Activated CD4-positive, alpha-beta T cell treated with anti-CD3 and anti-CD28 coated beads for 4 hours (primary cell): ENCODE results near the gene RPS4Y1.

Experiments used
- DNase-seq, 2 donors: peaks; one replicate each; pipeline ENCODE4 v3.0.0-alpha.2; 2020

Gene RPS4Y1

DNA sequence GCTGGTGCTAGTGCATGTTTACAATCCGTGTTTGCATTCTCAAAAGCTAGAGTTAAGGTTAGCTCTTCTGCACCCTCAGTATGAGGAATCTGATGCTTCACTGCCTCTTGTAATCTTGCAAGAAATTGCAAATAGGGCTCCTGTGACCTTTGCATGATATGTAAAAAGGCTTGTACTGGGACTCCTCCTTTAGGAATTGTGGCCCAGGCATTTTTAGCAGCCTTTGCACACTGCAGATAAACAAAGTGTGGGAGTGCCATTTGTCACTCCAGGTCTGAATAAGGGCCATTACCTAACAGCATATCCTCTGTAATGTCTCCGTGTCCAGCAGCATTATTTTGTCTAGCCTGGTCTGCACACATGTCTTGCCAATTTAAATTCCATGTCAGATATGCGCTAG is 44.5 kb downstream of the RPS4Y1 start:
- DNase-seq: no peak

DNA sequence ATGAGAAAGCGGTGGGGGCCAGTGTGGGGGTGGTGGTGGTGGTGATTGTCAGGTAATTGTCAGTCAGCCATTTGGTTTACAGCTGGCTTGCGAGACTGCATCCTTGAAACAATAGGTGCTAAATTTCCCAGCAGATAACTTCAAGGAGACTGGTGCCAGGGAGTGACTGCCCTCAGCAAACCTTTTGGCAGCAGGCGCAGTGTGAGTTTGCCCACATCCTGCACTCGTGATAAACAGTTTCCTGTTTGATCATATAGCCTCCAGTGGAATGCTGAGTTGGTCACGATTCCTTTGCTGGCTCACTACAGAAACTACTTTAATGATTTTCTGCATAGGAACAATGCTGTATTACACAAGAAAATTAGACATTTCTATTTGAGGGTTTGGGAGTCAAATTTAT is 46.0 kb downstream of the RPS4Y1 start:
- DNase-seq: no peak

DNA sequence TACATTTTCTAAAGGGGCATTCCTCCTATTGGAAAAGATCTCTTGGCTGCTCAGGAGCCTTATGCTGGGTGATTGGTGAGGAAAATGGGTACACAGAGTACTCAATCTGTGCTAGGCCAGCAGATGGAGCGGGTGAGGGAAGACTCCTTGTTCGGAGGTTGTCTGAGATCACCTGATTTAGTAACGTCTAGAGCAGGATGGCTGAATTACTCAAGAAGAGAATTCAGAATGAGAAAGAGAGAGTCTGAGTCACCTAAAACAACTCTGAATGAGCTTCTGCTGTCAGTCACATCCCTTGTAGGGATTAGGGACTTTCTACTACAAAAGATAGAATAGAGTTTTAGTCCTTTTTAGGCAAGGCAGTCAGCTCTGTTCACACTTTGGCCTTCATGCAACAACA is 46.6 kb downstream of the RPS4Y1 start:
- no peak for DNase-seq

DNA sequence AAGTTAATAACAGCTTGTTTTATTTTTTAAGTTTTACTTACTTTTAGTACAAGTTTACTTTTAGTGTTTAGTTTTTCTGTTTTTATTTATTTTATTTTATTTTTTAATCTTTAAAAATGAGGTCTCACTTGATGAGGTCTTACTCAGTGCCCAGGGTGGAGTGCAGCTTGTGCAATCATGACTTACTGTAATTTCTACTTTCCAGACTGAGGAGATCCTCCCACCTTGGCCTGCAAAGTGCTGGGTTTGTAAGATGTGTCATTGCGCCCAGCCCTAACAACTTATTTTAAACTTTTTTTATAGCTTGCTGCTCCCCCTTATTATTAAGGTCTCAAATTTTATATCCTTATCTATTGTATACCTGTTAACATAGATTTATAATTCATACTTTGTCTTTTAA is 52.1 kb downstream of the RPS4Y1 start:
- no peak for DNase-seq

DNA sequence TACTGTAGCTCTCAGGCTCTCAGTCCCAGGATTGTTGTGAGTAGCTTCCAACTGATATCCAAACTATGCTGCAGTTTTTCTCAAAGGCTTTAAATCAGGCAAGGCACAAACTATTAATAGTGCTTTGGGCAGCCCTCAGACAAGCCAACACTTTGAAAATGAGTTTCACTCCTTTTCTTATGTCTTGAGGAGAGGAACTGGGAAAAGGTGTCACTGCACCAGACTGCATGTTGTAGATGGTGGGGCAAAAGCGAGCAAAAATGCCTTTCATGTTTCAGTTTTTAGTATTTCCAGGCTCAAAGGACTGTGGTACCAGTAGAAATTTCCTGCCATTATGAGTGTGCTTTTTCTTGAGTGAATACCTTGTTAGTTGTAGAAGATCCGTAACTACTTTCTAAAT is 54.6 kb downstream of the RPS4Y1 start:
- no peak for DNase-seq

DNA sequence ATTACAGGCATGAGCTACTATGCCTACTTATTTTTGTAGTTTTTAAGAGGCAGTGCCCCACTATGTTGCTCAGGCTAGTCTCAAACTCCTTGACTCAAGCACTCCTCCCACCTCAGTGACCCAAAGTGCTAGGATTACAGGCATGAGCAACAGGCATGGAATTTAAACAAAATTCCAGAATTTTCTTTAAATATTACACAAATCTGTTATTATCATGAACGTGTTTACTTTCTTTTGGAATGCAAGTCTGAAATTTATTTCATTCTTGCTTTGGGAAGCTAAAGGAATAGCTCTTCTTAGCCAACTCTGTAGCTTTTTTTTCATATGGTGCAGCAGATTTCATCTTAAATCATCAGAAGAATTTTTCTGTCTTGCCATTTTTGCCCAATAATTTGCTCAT is 66.0 kb downstream of the RPS4Y1 start:
- no peak for DNase-seq

DNA sequence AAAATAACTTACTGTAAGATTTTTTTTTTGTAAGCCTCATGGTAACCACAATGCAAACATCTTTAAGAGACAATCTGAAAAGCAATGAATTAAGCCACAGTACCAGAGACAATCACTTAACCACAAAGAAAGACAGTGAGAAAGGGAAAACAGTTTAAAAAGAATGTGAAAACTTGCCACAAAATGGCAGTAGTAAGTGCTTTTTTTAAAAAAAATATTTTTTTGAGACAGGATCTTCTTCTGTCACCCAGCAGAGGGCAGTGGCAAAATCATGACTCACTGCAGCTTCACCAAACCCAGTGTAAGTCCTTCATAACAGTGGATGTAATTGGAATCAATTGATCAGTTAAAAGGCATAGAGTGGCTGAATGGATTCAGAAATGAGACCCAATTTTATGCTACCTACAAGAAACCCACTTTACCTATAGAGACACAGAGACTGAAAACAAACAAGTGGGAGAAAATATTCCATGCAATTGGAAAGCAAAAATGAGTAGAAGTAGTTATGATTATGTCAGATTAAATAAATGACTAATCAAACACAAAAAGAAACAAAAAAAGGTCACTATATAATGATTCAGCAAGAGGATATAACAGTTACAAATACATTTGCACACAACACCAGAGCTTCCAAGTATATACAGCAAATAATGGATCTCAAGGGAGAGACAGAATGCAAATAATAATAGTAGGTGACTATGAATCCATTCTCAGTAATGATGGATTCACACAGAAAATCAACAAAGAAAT is 71.8 kb downstream of the RPS4Y1 start:
- DNase-seq: peak in 1 of 2 donors; percentile 11
